ENCODE results near the gene IQSEC3. TPM values are rescaled to one million over a fixed set of nuclear protein-coding genes. Genes with fewer than 3 reads are reported as not detected.

The IQSEC3 gene
- total and polyA plus RNA-seq, 2 of the 13 experiments (the other 11 are each of a cell fraction or from before 2014, with no cell fraction given): not detected

DNA sequence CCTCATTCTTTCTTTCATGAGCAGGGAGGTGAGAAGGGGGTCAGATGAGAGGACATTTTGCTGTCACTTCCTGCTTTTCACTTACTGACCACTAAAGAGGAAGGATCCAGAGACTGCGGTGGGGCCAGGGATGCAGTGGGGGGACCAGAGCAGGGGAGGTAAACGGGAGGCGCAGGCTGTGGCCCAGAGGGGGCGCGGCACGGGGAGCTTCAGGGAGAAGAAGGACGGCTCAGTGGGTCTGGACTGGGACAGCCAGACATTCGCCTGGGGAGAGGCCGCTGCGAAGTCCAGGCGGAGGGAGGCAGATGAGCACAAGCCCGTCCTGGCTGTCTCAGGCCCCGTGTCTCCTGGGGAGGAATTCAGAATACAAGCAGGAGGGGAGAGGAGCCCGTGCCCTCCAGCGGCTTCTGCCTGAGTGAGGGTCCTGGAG is 106.2 kb downstream of the IQSEC3 start (continued):
- TF ChIP-seq, protein P1, sequence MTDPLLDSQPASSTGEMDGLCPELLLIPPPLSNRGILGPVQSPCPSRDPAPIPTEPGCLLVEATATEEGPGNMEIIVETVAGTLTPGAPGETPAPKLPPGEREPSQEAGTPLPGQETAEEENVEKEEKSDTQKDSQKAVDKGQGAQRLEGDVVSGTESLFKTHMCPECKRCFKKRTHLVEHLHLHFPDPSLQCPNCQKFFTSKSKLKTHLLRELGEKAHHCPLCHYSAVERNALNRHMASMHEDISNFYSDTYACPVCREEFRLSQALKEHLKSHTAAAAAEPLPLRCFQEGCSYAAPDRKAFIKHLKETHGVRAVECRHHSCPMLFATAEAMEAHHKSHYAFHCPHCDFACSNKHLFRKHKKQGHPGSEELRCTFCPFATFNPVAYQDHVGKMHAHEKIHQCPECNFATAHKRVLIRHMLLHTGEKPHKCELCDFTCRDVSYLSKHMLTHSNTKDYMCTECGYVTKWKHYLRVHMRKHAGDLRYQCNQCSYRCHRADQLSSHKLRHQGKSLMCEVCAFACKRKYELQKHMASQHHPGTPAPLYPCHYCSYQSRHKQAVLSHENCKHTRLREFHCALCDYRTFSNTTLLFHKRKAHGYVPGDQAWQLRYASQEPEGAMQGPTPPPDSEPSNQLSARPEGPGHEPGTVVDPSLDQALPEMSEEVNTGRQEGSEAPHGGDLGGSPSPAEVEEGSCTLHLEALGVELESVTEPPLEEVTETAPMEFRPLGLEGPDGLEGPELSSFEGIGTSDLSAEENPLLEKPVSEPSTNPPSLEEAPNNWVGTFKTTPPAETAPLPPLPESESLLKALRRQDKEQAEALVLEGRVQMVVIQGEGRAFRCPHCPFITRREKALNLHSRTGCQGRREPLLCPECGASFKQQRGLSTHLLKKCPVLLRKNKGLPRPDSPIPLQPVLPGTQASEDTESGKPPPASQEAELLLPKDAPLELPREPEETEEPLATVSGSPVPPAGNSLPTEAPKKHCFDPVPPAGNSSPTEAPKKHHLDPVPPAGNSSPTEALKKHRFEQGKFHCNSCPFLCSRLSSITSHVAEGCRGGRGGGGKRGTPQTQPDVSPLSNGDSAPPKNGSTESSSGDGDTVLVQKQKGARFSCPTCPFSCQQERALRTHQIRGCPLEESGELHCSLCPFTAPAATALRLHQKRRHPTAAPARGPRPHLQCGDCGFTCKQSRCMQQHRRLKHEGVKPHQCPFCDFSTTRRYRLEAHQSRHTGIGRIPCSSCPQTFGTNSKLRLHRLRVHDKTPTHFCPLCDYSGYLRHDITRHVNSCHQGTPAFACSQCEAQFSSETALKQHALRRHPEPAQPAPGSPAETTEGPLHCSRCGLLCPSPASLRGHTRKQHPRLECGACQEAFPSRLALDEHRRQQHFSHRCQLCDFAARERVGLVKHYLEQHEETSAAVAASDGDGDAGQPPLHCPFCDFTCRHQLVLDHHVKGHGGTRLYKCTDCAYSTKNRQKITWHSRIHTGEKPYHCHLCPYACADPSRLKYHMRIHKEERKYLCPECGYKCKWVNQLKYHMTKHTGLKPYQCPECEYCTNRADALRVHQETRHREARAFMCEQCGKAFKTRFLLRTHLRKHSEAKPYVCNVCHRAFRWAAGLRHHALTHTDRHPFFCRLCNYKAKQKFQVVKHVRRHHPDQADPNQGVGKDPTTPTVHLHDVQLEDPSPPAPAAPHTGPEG (CRISPR knock-in tag; IDR thresholded peaks at IDR 0.05): no peak

DNA sequence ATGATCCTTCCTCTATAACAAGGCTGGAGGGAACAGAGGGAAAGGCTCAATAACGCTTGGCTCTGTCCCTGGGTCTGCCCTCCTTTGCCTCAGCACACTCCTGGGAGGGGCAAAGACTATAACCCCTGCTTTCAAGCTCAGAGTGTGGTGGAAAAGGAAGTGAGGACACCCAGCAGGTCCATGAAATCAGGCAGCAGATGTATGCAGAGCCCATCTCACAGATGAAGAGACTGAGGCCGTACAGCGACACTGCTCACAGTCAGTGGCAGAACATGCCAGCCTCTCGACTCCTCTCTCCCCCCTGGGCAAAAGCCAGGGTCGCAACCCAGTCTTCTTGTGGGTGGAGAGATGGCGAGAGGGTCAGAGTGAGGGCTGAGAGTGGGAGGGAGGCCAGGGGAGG is 107.6 kb downstream of the IQSEC3 start:
- Histone ChIP-seq H3K4me1 (ENCODE audit: insufficient read depth, low read length) (peaks cover 35% of the 10 kb centered on the region), H3K9me3 (ENCODE audit: low read length) (no peaks in the 10 kb centered on the region), H3K79me2 (ENCODE audit: insufficient read depth, low read length) (no peaks in the 10 kb centered on the region), H3K9ac (ENCODE audit: insufficient read depth, low read depth, low read length) (no peak overlapping the region), H4K20me1 (ENCODE audit: insufficient read depth, low read length) (no peaks in the 10 kb centered on the region), H2AFZ (ENCODE audit: low read length) (no peak overlapping the region), H3K4me3 (replicated peaks in 1 of 3; ENCODE audit: insufficient read depth in 1 of 3, low read depth in 2 of 3, low read length in 3 of 3) (no peak overlapping the region), H3K4me2 (ENCODE audit: low read depth, low read length) (no peak overlapping the region), H3K27me3 (ENCODE audit: control insufficient read depth in 1 of 2, insufficient read depth in 2 of 2, low read length in 2 of 2) (peaks cover 11 to 70% of the 10 kb centered on the region in 2 experiments; a peak in 4 of 5 replicates), H3K36me3 (replicated peaks in 1 of 2; ENCODE audit: control insufficient read depth in 1 of 2, insufficient read depth in 2 of 2, low read length in 2 of 2) (no peaks in the 10 kb centered on the region), H3K27ac (ENCODE audit: extremely low read length, insufficient read depth, low read length) (no peak overlapping the region)
- intact Hi-C loops (cut with micrococcal nuclease; ENCODE audit: unreplicated experiment) (no loop called here), in situ Hi-C loops (cut with HindIII; ENCODE audit: extremely low pct_ligation_motif_present, low pct_unique_long_range_greater_than_20kb) (no loop called here)
- no peak for DNase-seq (ENCODE audit: low spot score)
- CTCF ChIA-PET (ENCODE audit: low intra/inter-chr PET ratio, low total read pairs): no interaction called here
- POLR2A ChIA-PET: no interaction called here
- no peak for FAIRE-seq
- 37% methylated on average over 5 of the region's 6 CpGs for WGBS (ENCODE audit: low lambda C conversion rate)
- TF ChIP-seq ZNF629 (CRISPR knock-in tag; conservative IDR thresholded peaks at IDR 0.05) (peak; percentile 89), SRY (CRISPR knock-in tag; IDR thresholded peaks at IDR 0.05) (no peak)
- no peak for ATAC-seq
- no TSS peak for BruUV-seq (replicated peaks)
